Stimulated activated CD4-positive, alpha-beta T cell treated with anti-CD3 and anti-CD28 coated beads, Interleukin-4, amount 100 ng/mL, for 4 hours (primary cell): Measurements from ENCODE around the gene YY1.
"Not testable (repeated sequence)": the region's sequence is repeated elsewhere in the genome, so short reads cannot be mapped to it uniquely, and the experiment has no call there.

ENCODE experiments used
- DNase-seq, 2 experiments: peaks; one replicate each; pipeline ENCODE4 v3.0.0-alpha.2; 2020

YY1 gene

DNA sequence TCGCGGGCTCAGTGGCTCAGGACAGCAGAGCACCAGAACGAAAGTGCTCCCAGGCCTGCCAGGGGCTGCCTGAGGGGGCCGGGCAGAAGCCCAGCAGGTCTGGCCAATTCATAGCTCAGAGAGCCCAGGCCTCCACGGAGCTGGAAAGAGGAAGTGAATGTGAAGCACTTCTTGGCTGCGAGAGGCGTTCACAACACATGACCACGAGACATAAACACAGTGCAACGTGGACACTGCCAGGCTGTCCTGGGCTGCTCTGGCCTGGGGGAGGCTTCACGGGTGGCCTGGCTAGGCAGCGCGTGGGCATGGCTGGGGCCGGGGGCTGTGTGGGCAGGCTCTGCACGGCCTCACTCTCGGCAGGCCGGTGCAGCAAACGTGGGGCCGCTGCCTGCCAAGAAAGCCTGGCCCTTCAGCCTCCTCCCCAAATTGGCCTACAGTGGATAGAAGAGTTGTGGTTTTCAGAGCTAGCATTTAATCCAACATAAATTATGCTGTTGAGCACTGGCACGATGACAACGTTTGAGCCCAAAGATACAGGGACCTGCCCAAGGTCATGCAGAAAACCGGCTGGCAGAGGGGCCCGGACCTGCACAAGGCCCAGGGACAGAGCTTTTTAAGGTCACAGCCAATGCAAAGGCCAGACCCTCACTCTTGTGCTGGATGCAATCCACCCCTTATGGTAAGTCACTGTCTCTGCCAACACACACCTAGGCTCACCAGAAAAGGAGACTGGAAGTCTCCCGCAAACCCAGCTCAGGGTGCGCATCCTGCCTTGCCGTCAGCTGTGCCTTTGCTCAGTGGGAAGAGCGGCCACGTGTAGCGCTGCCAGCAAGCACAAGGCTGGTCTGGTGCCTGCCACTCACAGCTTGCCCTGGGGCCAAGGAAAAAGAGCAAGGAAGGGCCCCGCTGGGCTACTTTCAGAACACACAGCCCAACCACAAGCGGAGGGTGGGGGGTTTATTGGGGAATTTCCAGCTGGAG lies 58.7 kb downstream of the YY1 start:
- DNase-seq, result no peak

DNA sequence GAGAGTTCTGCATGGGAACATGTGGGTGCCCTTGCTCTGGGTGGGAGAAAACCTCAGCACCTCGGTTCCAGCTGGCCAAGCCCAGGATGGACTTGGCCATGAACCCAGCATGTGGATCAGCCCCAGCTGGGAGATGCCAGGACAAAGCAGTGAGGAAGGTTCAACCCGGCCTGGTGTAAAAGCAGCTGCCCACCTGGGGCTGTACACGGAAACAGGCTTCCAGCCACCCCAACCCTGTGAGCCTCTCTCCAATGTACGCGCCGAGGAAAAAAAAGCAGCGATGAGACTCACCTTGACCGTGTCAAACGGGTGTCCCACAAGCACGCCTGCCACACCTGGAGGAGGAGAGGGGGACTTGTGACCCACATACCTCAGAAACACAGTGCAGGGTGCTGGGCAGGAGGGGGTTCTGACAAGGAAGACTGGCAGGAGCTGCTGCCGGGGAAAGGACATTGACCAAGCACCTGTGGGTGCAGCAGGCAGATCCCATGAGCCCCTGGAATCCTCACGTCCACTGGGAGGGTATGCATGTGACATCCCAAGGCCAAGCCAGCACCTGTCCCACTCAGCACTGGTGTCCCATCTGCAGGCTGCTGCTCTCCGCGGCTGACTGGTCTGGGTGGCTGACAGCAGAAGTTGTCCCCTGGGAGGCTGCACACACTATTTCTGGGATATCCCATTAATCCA lies 59.8 kb downstream of the YY1 start:
- no peak for DNase-seq

- no peak for DNase-seq
Observed at GRCh38 chr14:100299238-100299560, 60.3 kb downstream of the YY1 start.

- no peak for DNase-seq
Observed at GRCh38 chr14:100302616-100303015, 63.7 kb downstream of the YY1 start.

DNA sequence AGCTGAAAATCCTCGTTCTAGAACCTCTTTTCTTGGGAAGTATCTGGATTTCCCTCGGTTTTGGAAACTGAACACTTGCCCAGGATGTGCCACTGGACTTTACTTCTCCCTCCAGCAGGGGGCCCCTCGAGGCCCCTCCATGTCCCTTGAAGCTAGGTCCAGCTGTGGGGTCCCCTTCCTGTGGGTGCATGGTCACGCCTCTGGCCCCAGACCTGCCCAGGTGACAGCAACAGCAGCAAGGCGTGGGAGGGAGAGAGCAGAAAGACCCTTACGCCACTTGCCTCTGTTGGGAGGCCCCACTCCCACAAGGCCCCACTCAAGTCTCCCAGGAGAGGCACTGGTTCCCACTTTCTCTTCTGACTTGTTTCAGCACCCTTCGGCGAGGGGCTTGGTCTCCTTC lies 64.2 kb downstream of the YY1 start:
- no peak for DNase-seq

DNA sequence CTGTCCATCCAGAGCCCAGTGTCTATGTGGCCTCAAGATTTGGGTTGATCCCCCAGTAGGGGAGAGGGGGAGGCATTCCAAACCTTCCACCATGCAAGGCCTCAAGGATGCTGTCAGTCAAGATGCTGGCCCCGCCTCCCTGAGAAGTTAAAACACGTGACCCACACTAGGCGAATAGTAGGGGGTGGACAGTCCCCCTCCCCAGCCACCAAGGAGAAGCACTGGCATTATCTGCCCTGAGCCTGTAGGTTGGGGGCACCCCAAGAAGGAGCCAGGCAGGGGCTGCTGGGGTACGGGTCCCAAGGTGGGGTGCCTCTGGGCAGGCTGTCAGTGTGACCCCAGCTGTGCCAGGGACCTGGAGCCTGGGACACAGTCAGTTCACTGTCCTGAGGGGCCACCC lies 65.0 kb downstream of the YY1 start:
- no peak for DNase-seq

GRCh38 chr14:100304825-100305323 lies 65.9 kb downstream of the YY1 start:
- no peak for DNase-seq

DNA sequence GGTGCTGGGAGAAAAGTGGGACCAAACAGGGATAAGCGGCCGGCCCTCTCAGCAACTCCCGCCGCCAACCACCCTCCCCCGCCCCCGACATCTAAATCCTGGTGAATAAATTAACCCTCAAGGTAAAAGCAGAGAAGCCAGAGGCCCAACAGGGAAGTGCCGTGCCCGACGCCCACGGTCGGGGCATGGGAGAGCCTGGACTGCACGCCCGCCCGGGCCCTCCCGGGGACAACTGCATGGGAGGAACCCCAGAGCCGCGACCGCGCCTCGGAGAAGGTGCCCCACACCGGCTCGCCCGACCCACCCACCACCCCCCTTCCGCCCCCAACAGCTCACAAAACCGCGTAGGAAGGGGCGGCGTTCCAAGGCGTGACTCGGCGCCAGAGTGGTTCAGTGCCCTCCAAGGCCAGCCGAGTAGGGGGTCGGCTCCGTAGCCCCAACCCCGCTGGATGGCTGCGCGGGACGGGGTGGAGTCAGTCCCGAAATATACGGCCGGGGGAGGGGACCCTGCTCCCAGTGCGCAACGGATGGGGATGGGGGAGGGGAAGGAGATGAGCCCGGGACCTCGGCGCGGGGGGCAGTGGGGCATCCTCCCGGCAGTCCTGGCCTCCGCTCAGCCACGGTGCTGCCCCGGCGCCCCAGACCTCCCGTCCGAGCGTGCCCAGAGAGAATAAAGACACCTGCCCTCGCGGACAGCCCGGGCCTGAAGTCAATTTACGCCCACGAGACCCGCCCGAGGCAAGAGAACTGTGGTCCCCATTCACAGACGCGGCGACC lies 66.6 kb downstream of the YY1 start:
- DNase-seq, result peak; percentile 40 to 58

- DNase-seq, result peak; percentile 59 to 77
Observed at GRCh38 chr14:100306101-100306997, 67.4 kb downstream of the YY1 start, which contains the start of gene SLC25A29. TSS of gene SLC25A29 (minus strand) at chr14:100306444. CDS start at chr14:100306232, 212 bp downstream.

- no peak for DNase-seq
Observed at GRCh38 chr14:100306998-100307765, 68.2 kb downstream of the YY1 start.

DNA sequence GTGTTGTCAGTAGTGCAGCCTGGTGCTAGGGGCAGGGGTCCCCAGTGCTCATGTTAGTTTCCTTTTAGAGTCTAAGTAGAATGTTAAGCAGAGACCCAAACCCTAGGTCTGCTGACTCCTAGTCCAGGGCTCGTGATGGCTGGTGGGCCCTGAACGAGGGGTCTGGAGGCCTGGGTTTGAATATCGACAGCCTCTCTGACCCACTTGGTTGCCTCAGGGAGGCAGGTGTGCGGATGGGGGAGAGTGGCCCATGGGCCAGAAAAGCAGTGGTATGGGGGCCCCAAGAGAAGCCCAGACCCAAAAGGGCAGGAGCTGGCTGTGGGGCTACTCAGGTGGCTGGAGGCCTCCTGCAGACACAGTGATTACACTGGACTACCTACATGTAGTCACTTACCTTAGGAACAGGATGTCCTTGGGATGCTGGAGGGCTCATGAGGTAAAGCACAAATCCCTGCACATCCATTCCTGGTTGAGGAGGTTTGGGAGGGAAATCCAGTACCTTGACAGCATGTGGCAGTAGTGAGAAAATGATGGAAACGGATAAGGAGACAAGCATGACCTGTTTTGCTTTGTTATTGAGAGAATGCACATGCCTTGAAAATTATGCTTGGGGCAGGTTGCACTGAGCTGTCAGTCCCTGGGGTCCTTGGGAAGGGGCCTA lies 69.0 kb downstream of the YY1 start:
- DNase-seq, result no peak

GRCh38 chr14:100308427-100308792 lies 69.5 kb downstream of the YY1 start:
- DNase-seq, result not testable (repeated sequence)

DNA sequence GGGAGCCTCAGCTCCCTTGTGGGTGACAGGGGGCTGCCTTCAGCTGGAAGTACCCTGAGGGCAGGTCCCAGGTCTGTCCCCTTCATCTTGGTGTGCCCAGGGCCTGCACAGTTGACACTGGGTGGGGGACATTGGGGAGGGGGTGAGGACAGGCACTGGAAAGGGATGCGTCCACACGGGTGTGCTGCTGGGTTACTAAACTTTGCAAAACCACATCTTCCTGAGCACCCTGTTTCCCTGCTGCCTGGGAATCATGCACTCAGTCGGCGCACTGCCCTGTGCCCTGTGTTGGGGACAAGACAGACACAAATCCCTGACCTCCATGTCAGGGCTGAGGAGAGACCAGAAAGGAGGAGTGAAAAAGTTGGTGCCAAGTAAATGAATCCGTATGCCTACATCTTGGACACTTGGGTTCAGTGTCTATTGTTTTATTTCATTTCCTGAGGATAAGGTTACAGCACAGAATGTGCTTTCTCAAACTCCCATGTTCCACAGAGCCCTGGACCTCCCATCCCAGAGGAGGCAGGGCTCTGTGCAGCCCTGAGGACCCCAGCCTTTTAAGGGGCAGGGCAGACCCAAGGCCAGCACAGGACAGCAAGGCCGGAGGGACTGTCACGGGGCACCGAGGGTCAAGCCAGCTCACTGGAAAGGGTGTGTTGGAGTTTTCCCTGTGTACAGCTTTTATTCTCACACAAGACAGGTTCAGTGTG lies 70.2 kb downstream of the YY1 start:
- DNase-seq, result no peak

DNA sequence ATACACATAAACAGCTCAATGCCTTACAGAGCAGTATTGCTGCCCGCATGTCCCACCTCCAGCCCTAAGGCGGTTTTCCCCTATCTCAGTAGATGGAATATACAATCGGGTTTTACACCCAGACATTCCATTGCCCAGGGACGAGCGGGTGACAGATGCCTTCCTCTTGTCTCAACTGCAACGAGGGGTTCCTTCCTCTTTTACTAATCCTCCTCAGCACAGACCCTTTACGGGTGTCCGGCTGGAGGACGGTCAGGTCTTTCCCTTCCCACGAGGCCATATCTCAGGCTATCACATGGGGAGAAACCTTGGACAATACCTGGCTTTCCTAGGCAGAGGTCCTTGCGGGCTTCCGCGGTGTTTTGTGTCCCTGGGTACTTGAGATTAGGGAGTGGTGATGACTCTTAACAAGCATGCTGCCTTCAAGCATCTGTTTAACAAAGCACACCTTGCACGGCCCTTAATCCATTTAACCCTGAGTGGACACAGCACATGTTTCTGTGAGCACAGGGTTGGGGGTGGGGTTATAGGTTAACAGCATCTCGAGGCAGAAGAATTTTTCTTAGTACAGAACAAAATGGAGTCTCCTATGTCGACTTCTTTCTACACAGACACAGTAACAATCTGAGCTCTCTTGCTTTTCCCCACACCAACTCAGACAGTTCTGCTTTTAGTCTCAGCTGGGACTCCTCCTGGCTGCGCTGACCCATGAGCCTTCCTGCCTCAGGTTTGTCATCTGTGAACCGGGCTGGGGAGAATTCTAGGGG lies 73.3 kb downstream of the YY1 start:
- DNase-seq, result not testable (repeated sequence)

DNA sequence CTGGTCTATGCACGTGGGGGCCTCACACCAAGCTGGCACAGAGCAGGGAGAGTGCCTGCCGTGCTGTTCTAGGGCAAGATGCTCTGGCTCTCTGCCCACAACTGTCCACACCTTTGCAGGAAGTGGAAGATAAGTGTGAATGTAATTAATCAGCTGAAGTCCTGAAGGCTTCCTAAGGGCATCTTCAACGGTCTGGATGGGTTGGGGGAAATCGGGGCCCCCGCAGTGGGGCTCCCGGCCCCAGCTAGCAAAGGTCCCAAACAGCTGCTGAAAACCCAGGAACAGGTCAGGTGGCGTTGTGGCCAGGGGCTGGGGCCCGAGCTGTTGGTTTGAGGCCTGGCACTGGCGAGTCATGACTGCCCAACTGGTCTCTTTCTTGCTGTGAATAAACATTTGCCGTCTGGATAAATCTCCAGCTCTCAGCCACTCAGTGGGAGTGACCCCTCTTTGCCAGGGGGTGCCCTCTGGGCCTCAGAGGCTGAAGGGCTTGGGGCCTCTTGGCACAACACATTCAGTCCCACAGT lies 74.0 kb downstream of the YY1 start:
- no peak for DNase-seq

DNA sequence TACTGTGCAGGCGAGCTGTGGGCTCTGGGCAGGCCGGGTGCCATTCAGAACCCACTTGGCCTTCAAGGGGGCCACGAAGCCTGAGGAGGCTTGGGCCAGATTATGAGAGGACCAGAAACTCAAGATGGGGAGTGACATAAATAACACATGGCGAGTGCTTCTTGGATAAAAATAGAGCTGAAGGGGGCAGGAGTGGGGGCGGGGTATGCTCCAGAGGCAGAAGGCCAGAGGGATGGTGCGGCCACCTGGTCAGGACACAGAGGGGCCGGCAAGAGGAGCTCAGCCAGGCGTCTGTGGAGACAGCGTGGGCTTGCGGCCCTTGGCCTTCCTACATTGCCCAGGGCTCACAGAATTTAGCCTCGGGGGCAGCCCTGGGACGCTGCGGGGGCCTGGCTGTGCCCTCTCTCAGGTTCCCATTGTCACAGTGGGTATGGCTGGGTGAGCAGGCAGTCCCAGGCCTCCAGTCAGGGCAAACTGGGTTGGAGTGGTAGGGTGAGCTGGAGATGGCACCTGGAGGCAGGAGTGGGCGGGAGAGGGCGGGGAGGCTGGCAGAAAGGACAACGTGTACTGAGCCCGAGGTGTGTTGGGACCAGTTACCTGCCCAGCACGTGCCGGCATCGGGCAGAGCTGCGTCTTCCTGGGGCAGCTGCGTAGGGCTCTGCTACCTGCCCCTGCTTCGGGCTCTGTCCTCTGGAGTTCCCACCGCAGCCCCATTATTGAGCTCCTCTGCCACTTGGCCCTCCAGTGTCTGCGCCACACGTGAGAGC lies 74.7 kb downstream of the YY1 start:
- no peak for DNase-seq

DNA sequence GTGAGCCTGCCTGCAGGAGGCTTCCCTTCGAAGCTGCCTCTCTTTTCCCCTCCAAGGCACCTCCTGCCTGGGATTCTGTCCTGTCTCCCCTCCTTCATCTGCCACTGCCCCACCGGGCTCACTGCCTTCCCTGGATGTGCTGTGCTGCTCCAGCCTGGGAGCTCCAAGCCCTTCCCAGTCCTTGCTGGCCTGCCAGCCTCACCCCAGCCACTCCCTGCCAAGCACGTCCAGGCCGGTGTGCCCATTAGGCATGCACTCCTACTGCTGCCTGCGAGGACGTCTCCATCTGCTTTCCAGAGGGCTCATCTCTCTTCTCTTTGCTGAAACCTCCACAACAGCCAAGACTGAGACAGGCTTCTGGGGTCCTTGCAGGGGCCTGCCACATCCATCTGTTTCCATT lies 75.8 kb downstream of the YY1 start:
- DNase-seq, result no peak

DNA sequence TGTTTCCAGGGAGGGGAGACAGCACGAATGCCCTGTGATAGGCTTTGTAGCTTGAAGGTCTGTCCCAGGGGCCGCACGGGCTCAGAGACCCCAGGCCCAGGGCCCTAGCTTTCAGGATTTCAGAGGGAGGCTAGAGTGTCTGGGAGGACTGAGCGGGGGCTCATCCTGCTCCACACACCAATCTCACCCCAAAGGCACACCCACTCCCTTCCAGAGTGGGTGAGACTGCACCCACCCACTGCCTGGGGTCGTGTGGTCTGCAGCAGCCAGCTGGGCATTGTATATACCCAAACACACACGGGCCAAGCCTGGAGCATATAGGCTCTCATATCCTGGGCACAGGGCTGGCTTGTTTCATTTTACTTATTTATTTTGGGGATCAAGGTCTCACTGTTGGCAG lies 78.4 kb downstream of the YY1 start:
- no peak for DNase-seq
